Midbrain (tissue), 1 donor: ENCODE results near the gene CCNJL.

Experiments
- DNase-seq: peaks from one replicate; lab custom pipeline; 2025; lab: John Stamatoyannopoulos, UW

The CCNJL gene

DNA sequence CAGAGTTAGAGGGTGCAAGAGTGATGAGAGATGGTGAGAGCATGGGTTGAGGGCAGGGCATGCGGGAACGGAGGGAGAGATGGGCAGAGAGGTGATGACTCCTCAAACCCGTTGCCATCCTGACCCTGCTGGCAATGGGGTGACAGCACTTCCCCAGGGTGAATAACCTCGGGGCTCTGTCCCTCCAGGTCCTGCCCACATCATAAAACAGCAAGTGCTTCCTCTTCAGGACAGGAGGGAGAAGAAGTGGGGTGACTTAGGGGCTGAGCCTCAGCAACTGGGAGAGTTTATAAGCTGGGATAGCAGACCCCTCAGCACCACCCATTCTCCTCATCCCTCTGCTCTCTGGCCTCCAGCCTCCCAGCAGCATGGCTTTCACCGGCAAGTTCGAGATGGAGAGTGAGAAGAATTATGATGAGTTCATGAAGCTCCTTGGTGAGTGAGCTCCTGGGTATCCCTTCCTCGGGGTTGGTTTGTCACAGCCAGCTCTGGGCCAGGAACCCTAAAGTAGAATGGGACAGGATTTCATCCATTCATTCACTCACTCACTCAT lies 83.1 kb downstream of the CCNJL start, which contains the start of gene FABP6:
TSS of gene FABP6 (plus strand) at position 317 of the 553 bp plus-strand sequence. CDS start at position 369, 52 bp downstream.
- no peak for DNase-seq

DNA sequence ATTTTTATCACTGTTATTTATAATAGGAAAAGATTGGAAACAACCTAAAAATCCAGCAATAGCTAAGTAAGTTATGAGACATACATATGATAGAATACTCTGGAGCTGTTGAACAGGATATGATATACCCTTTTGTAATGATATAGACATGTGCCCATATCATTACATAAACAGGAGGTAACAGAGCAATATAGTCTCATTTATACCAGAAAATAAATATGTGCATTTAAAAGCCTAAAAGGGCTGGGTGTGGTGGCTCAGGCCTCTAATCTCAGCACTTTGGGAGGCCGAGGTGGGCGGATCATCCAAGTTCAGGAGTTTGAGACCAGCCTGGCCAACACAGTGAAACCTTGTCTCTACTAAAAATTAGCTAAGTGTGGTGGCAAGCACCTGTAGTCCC lies 85.4 kb downstream of the CCNJL start:
- DNase-seq = no peak

DNA sequence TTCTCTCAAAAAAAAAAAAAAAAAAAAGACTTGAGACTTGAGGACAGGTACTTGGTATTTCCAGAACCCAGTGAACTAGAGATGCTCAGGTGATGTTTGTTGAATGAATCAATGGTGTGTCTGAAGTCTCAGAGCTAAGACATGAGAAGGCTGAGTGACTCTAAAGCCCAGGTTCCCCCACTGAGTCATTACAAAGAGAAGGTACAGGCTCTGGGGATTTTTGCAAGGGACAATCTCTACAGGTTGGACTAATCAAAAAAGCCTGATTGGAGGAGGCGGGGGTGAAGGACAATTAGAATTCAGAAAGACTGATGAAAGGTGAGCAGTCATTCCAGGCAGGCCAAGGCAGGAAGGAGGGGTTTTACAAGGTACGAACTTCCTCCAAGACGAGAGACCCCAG lies 91.3 kb downstream of the CCNJL start:
- DNase-seq = no peak

DNA sequence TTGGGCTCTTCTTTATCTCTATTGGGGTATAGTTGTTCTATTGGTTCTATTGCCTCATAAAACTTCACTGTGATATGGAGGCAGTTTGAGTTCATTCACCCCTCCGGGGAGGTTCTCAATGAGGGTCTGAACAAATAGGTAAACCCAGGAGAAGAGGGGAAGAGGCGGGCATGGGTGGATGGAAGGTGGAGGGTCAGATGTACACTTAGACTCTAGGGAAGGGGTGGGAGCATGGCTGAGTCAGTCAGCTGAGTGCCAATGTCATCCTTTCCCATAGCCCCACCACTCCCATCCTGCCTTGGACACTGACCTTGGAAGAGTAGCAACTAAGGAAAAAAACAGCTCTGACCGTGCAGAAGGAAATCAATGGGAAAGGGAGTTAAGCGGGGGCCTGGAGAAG lies 93.0 kb downstream of the CCNJL start:
- no peak for DNase-seq

- no peak for DNase-seq
Observed at GRCh38 chr5:160213537-160213936, 98.8 kb downstream of the CCNJL start.

DNA sequence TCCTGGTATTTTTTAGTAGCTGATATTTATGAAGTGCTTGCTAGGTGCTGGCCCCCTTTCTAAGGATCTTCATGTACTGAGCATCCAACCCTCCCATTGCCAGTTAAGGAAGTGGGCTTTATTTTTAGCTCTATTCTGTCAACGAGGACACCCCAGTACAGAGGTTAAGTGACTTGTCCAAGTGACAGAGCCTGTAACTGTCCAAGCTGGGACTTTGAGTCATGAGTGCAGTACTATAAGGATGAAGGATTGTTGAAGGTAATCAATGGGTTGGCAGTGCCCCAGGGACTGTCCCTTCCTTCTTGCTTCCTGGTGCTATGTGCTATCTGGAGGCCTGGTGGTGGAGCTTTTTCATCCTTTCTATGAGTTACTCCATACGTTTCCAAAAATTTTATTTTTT lies 101.0 kb downstream of the CCNJL start:
- no peak for DNase-seq

DNA sequence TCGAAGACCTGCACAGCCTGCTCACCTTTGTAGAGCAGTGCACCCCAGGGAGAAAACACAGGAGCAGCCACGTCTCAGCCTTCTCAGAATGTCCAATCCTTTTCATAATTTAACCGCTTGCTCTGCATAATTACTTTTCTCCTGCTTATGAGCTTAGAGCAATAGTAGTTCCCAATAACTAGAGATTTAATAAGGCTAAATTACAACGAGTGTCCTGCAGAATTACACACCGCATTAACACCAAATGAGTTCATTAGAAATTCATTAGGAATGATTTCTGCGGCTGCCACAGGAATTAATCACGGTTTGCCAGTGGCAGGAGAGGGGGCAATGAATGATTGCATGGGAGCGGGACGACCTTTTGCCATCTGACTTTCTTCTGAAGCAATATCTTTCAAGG lies 101.8 kb downstream of the CCNJL start:
- DNase-seq = no peak

GRCh38 chr5:160209917-160210316 lies 102.4 kb downstream of the CCNJL start:
- DNase-seq = no peak

- no peak for DNase-seq
Observed at GRCh38 chr5:160207061-160207460, 105.3 kb downstream of the CCNJL start.
